K562 (cell line): ENCODE measurements around the gene ENTREP3.

Experiments used
- EZH2 ChIP-seq: IDR thresholded peaks from 2 replicates; pipeline ENCODE4 v1.6.1; 2012; ENCODE audit warnings: low read depth, mild to moderate bottlenecking, inconsistent platforms, low read length, borderline replicate concordance
- FOS ChIP-seq: IDR thresholded peaks from 3 replicates; pipeline ENCODE4 v1.6.1; 2011; ENCODE audit not compliant: insufficient read length; ENCODE audit errors: extremely low read depth
- POLR2AphosphoS5 ChIP-seq: IDR thresholded peaks from 2 replicates; pipeline ENCODE4 v1.6.1; 2011; ENCODE audit warnings: mild to moderate bottlenecking, low read depth, low read length, moderate library complexity; ENCODE audit not compliant: control insufficient read depth, insufficient read depth
- REST ChIP-seq, 2 experiments: fragments of 450-650 bp; formaldehyde crosslinking in 1 of 2; IDR thresholded peaks; 2 replicates each; pipeline versions ENCODE4 v1.4.0 to v1.6.1; 2014 to 2020; ENCODE audit warnings: mild to moderate bottlenecking in 2 of 2, borderline replicate concordance in 1 of 2, low read depth in 1 of 2
- TCF7L2 ChIP-seq: fragments of 150-350 bp; IDR thresholded peaks from 2 replicates; pipeline ENCODE4 v1.6.1; 2016; ENCODE audit warnings: low read depth, mild to moderate bottlenecking, low read length, moderate library complexity
- ZBTB43 ChIP-seq: sonication (generic); formaldehyde crosslinking; IDR thresholded peaks from 2 replicates; pipeline ENCODE4 v1.8.0; 2023; ENCODE audit warnings: mild to moderate bottlenecking, missing genetic modification reagents
- ZFX ChIP-seq: sonication (generic); formaldehyde crosslinking; IDR thresholded peaks from 2 replicates; pipeline ENCODE4 v1.8.0; 2022; ENCODE audit warnings: mild to moderate bottlenecking, missing genetic modification reagents, moderate library complexity
- TF ChIP-seq, protein P1 (sequence below), 3 experiments: IDR thresholded peaks in 2 of 3; conservative IDR thresholded peaks in 1 of 3; 2 replicates each; pipeline ENCODE4 v1.5.1; 2011 to 2012; ENCODE audit warnings: low read length in 3 of 3, mild to moderate bottlenecking in 3 of 3, control low read depth in 2 of 3, improper control_type of control experiment in 1 of 3, inconsistent platforms in 1 of 3, low read depth in 1 of 3, mixed read lengths in 1 of 3, moderate library complexity in 1 of 3; ENCODE audit not compliant: insufficient read depth in 2 of 3

DNA sequence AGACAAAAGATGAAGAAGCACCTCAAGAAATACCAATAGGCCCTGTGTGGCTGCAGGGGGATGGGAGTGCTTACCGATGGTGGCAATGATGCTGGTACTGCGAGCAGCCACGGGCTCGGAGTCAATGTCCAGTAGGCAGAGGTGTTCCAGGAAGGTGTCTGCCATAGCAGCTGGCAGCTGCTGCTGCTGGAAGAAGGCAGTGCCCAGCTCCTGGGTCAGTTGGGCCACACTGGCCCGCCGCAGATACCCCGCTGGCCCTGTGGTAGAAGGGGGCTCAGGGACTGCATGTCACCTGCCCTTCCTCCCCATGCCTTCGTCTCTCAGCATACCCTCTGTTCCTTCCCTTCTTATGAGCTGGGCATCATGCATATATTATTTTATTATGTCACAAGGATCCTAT, 44.7 kb upstream of the ENTREP3 start:
- TF ChIP-seq ZBTB43 (CRISPR knock-in tag) (no peak), POLR2AphosphoS5 (no peak), TCF7L2 (no peak), ZFX (CRISPR knock-in tag) (no peak), FOS (no peak), EZH2 (no peak), REST (IDR thresholded peaks at IDR 0.05; ENCODE audit: borderline replicate concordance) (no peak), REST (CRISPR knock-in tag; IDR thresholded peaks at IDR 0.05; ENCODE audit: low read depth) (no peak)
- TF ChIP-seq, protein P1, sequence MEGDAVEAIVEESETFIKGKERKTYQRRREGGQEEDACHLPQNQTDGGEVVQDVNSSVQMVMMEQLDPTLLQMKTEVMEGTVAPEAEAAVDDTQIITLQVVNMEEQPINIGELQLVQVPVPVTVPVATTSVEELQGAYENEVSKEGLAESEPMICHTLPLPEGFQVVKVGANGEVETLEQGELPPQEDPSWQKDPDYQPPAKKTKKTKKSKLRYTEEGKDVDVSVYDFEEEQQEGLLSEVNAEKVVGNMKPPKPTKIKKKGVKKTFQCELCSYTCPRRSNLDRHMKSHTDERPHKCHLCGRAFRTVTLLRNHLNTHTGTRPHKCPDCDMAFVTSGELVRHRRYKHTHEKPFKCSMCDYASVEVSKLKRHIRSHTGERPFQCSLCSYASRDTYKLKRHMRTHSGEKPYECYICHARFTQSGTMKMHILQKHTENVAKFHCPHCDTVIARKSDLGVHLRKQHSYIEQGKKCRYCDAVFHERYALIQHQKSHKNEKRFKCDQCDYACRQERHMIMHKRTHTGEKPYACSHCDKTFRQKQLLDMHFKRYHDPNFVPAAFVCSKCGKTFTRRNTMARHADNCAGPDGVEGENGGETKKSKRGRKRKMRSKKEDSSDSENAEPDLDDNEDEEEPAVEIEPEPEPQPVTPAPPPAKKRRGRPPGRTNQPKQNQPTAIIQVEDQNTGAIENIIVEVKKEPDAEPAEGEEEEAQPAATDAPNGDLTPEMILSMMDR (IDR thresholded peaks at IDR 0.05 in 2 of 3, conservative IDR thresholded peaks at IDR 0.05 in 1 of 3; ENCODE audit: insufficient read depth in 2 of 3, low read depth in 1 of 3, low read length in 3 of 3) = no peak
